OCI-LY7 (cell line): ENCODE measurements around the gene EDN2.

Experiments used
- EZH2phosphoT487 ChIP-seq: fragments of 200-600 bp; sonication (generic); IDR thresholded peaks from 2 replicates; pipeline ENCODE4 v1.6.1; 2018; ENCODE audit warnings: low read depth, borderline replicate concordance, mild to moderate bottlenecking, mixed run types, antibody characterized with exemption, low read length, moderate library complexity, mixed read lengths
- TF ChIP-seq, protein P1 (sequence below): fragments of 200-600 bp; sonication (generic); conservative IDR thresholded peaks from 2 replicates; pipeline ENCODE4 v1.5.1; 2014; ENCODE audit warnings: mild to moderate bottlenecking, antibody characterized with exemption, low read length, moderate library complexity, mixed read lengths

GRCh38 chr1:41515778-41516167 lies 31.3 kb upstream of the EDN2 start:
- TF ChIP-seq, protein P1, sequence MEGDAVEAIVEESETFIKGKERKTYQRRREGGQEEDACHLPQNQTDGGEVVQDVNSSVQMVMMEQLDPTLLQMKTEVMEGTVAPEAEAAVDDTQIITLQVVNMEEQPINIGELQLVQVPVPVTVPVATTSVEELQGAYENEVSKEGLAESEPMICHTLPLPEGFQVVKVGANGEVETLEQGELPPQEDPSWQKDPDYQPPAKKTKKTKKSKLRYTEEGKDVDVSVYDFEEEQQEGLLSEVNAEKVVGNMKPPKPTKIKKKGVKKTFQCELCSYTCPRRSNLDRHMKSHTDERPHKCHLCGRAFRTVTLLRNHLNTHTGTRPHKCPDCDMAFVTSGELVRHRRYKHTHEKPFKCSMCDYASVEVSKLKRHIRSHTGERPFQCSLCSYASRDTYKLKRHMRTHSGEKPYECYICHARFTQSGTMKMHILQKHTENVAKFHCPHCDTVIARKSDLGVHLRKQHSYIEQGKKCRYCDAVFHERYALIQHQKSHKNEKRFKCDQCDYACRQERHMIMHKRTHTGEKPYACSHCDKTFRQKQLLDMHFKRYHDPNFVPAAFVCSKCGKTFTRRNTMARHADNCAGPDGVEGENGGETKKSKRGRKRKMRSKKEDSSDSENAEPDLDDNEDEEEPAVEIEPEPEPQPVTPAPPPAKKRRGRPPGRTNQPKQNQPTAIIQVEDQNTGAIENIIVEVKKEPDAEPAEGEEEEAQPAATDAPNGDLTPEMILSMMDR, result no peak
- TF ChIP-seq EZH2phosphoT487, result no peak
